Retinal pigment epithelial cell (primary cell): ENCODE measurements around the gene ANO7.
"Not testable (repeated sequence)": the region's sequence is repeated elsewhere in the genome, so short reads cannot be mapped to it uniquely, and the experiment has no call there.

Experiments used
- DNase-seq: peaks from one replicate; pipeline ENCODE4 v3.0.0-alpha.2; 2010; ENCODE audit warnings: low read depth
- H3K4me3 ChIP-seq: 2 replicates; pipeline ENCODE4 v1.5.1; 2011; ENCODE audit warnings: mild to moderate bottlenecking, low read length, control low read depth, moderate library complexity
- TF ChIP-seq, protein P1 (sequence below): conservative IDR thresholded peaks from 2 replicates; pipeline ENCODE4 v1.5.1; 2011; ENCODE audit warnings: low read depth, low read length, control low read depth, inconsistent platforms

Gene ANO7

DNA sequence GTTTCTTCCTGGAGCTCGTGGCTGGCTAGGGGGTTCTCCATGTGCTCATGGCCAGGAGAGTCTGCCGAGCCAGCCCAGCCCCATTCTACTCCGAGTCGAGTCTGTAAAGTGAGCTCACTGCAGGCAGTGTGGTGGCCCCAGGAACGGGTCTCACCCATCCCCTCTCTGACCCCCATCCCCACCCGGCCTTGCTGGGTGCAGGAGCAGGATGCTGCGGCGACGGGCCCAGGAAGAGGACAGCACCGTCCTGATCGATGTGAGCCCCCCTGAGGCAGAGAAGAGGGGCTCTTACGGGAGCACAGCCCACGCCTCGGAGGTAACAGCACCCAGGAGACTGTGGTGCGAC lies 1.4 kb downstream of the ANO7 start:
- H3K4me3 ChIP-seq = no peak overlapping the region
- TF ChIP-seq, protein P1, sequence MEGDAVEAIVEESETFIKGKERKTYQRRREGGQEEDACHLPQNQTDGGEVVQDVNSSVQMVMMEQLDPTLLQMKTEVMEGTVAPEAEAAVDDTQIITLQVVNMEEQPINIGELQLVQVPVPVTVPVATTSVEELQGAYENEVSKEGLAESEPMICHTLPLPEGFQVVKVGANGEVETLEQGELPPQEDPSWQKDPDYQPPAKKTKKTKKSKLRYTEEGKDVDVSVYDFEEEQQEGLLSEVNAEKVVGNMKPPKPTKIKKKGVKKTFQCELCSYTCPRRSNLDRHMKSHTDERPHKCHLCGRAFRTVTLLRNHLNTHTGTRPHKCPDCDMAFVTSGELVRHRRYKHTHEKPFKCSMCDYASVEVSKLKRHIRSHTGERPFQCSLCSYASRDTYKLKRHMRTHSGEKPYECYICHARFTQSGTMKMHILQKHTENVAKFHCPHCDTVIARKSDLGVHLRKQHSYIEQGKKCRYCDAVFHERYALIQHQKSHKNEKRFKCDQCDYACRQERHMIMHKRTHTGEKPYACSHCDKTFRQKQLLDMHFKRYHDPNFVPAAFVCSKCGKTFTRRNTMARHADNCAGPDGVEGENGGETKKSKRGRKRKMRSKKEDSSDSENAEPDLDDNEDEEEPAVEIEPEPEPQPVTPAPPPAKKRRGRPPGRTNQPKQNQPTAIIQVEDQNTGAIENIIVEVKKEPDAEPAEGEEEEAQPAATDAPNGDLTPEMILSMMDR = no peak
- no peak for DNase-seq

DNA sequence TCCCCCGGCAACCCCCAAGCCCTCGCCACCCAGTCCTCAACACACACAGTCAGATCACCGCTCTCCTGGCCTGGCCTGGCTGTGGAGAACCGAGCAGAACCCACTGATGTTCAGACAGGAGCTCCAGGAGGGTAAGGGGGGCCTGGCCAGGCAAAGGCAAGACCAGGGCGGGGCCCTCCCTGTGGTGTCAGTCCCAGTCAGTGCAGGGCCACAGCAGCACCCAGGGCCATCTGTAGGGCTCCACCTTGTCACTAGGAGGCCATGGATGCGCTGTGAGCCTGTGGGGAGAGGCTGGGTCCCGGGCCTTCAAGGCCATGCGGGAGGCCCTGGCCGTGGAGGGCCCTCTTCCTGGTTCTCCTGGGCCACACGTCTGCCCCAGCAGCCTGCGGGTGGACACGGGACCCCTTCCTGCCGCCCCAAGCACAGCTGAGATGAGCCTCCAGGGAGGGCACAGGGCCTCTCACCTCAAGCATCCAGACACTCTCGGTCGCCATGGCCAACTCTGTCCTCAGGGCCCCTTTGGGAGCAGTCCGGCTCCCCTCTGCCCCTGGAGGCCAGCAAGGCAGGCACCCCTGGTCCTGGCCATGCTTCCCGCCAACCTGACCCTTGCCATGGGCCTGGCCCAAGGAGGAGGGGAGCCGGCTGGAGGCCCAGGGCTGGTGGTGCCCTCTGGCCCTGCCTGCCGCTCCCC lies 2.0 kb downstream of the ANO7 start:
- no peak overlapping the region for H3K4me3 ChIP-seq
- no peak for DNase-seq
- TF ChIP-seq, protein P1 = no peak

GRCh38 chr2:241191081-241191480 lies 2.6 kb downstream of the ANO7 start:
- TF ChIP-seq, protein P1 = no peak
- no peak overlapping the region for H3K4me3 ChIP-seq

GRCh38 chr2:241193271-241193670 lies 4.8 kb downstream of the ANO7 start:
- H3K4me3 ChIP-seq = no peak overlapping the region
- TF ChIP-seq, protein P1 = no peak
- no peak for DNase-seq

More at GRCh38 chr2:241191081-241191480, 2.6 kb downstream of the ANO7 start:
- no peak for DNase-seq

DNA sequence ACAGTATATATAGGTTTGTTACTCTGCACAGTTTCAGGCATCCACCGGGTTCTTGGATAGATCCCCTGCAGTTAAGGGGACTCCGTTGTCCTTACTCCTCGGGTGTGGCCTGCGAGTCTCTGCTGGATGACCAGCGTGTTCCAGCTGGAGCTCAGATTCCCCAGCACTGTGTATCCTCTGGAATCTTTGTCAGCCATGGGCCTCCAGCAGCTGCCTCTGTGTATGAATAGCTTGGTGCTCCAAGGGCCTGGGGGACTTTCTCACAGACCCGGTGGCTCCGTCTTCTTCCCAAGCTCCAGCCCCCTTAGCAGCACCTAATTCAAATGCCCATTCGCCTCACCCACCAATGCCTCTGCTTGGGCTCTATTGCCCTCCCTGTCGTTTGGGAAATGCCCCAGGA lies 6.3 kb downstream of the ANO7 start:
- H3K4me3 ChIP-seq = no peak overlapping the region
- no peak for DNase-seq
- TF ChIP-seq, protein P1 = no peak

GRCh38 chr2:241195506-241196130 lies 7.1 kb downstream of the ANO7 start:
- no peak for DNase-seq
- H3K4me3 ChIP-seq = no peak overlapping the region
- TF ChIP-seq, protein P1 = no peak

GRCh38 chr2:241197246-241197645 lies 8.8 kb downstream of the ANO7 start:
- not testable (repeated sequence) for H3K4me3 ChIP-seq, DNase-seq

- TF ChIP-seq, protein P1 = no peak
- no peak for DNase-seq
- no peak overlapping the region for H3K4me3 ChIP-seq
These were observed 9.5 kb downstream of the ANO7 start for GRCh38 chr2:241197947-241198346.
